Right lung (tissue), 10 donors: Measurements from ENCODE around the gene ELOVL6. TPM values are rescaled to one million over a fixed set of nuclear protein-coding genes. Genes with fewer than 3 reads are reported as not detected.
"Not testable (repeated sequence)": the region's sequence is repeated elsewhere in the genome, so short reads cannot be mapped to it uniquely, and the experiment has no call there.

ENCODE experiments used
- DNase-seq, 2 donors: peaks; one replicate each; pipeline ENCODE4 v3.0.0-alpha.2; 2013
- long read RNA-seq, 8 donors: transcript quantifications; one replicate each; lab custom pipeline, GENCODE V29; 2026
- polyA plus RNA-seq, 5 donors: library from polyadenylated mRNA; unstranded; fragments of 120-200 nt; gene quantifications; one replicate each; pipeline versions ENCODE4 v1.2.1 to v1.2.3, GENCODE V29; 2013; ENCODE audit warnings: inconsistent platforms in 1 of 5, low replicate concordance in 1 of 5; ENCODE audit not compliant: insufficient read length in 5 of 5, insufficient read depth in 1 of 5

The ELOVL6 gene, protein sequence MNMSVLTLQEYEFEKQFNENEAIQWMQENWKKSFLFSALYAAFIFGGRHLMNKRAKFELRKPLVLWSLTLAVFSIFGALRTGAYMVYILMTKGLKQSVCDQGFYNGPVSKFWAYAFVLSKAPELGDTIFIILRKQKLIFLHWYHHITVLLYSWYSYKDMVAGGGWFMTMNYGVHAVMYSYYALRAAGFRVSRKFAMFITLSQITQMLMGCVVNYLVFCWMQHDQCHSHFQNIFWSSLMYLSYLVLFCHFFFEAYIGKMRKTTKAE
- 10 to 100 TPM; 10.1 to 16.6 (median 10.5) TPM for polyA plus RNA-seq
- long read RNA-seq, donor 1, partial matches to known transcripts = 0 of 2 reads
- long read RNA-seq, donor 1, other reads (novel, unspliced or antisense) = 0 of 2 reads
- long read RNA-seq, donor 2, transcript ELOVL6-201 (4 exons, 3,090 nt) = major isoform, 6 of 6 reads
- long read RNA-seq, donor 2, partial matches to known transcripts = 0 of 6 reads
- long read RNA-seq, donor 2, other reads (novel, unspliced or antisense) = 0 of 6 reads
- long read RNA-seq, donor 3, transcript ELOVL6-201 (4 exons, 3,090 nt) = major isoform, 5 of 5 reads
- long read RNA-seq, donor 3, partial matches to known transcripts = 0 of 5 reads
- long read RNA-seq, donor 3, other reads (novel, unspliced or antisense) = 0 of 5 reads
- long read RNA-seq, donor 4, partial matches to known transcripts = 0 of 3 reads
- long read RNA-seq, donor 4, other reads (novel, unspliced or antisense) = 0 of 3 reads
- long read RNA-seq, donor 5, partial matches to known transcripts = 0 of 2 reads
- long read RNA-seq, donor 5, other reads (novel, unspliced or antisense) = 0 of 2 reads
- long read RNA-seq, donor 6, partial matches to known transcripts = 0 of 4 reads
- long read RNA-seq, donor 6, other reads (novel, unspliced or antisense) = 0 of 4 reads
- long read RNA-seq, donor 7, partial matches to known transcripts = 0 of 4 reads
- long read RNA-seq, donor 7, other reads (novel, unspliced or antisense) = 0 of 4 reads
- long read RNA-seq, donor 8, partial matches to known transcripts = 0 of 1 reads
- long read RNA-seq, donor 8, other reads (novel, unspliced or antisense) = 0 of 1 reads

DNA sequence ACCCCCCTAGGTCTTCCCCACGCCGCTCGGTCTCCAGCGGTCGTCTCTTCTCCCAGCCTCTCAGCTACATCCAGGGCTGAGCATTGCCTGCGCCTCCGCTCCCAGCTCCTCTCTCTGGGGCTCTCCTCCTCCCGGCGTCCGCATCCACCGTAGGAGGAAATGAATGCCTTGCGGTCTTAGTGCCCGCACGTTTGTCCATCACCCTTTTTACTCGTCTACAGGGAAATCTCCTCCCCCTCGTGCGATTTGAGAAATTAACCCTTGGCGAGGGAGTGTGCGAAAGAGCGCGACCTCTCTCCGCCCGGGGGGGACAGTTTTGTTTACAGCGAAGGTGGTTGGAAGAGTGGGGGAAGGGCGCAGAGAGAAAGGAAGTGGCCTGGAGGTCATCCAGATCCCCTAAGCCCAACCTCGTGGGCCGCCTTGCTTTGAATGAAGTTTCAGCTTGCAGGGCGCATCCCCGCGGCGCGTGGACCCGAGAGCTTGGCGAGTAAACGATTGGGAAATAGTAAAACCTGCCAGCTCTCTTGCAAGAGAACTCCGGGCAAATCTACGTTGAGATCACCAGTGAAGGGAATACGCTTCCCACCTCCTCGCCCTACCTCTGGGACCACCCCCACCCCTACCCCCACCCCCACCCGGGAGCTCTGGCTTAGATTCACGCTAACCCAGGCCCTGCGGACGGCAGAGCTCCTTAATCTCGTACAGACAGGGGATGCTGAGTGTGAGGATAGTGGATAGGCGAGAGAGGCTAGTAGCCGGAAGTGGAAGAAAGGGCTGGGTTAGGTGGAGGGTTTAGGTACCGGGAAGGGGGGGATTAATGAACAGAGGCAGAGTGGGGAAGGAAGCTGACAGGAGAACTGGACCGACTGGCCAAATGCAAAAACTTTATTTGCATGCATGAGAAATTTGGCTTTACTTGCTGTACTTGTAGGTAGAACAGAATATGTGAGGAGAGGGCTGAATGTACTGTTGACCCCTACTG lies at the start of gene ELOVL6:
Gene ELOVL6 (minus strand): TSS at position 181 of the 982 bp plus-strand sequence. CDS start 280 bp downstream, outside the sequence.
- peak; percentile 57 to 60 for DNase-seq

DNA sequence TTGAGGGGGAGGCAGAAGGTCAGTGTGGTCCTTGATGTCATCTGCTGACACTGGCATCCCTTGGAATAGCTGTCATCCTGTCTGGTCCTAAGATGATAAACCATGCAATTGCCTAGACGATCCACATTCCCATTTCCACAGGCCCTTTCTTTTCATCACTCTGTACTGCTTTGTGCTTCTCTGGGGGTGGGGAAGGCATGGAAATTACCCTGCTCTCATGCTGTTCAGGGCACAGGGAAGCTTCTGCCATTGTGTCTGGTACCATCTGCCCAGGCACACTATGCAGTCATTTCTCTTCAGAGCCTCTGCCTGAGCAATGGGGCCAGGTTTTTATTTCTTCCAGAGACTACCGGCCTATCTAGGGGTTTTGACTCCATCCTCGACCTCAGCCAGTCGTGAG lies 49.7 kb upstream of the ELOVL6 start:
- no peak for DNase-seq

DNA sequence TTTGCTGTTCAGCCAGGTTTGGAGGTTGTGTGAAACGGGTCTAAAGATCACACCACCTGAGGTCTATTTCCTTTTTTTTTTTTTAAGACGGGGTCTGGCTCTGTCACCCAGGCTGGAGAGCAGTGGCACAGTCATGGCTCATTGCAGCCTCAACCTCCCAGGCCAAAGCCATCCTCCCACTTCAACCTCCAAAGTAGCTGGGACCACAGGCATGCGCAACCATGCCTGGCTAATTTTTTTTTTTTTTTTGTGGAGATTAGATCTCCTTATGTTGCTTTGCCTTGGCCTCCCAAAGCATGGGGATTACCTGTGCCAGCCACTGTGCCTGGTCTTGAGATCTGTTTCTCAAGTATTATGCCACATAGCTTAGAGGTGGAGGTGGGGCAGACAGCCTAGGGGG lies 49.2 kb upstream of the ELOVL6 start:
- DNase-seq = no peak

DNA sequence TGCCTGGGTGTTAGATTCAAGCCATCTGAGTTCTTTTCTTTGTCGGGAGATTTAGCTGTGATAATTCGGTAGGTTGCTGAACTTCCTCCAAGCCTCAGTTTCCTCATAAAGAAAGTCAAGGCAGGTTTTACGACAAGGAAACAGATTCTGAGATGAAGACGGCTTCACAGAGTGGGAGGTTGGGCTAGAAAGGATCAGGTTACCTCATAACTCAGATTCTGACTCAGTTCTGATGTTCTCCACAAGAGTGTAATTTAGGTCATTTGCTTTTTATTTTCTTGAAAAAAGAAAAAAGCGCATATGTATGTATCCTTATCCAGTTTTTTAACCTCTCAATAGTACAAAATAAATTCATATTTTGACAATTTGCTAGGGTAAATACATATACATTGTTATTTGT lies 47.2 kb upstream of the ELOVL6 start:
- no peak for DNase-seq

DNA sequence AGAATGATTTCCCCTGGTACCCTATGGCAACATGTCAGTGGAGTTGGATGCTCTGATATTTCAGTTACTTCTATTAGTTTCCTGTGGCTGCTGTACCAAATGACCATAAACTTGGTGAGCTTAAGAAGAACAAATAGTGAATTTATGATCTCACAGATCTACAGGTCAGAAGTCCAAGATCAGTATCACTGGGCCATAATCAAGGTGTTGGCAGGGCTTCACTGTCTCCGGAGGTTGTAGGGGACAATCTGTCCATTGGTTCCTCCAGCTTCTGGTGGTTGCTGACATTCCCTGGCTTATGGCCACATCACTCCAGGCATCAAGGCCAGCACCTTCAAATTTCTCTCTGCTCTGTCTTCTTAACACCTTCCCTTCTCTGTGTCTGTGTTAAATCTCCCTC lies 37.9 kb upstream of the ELOVL6 start:
- no peak for DNase-seq

DNA sequence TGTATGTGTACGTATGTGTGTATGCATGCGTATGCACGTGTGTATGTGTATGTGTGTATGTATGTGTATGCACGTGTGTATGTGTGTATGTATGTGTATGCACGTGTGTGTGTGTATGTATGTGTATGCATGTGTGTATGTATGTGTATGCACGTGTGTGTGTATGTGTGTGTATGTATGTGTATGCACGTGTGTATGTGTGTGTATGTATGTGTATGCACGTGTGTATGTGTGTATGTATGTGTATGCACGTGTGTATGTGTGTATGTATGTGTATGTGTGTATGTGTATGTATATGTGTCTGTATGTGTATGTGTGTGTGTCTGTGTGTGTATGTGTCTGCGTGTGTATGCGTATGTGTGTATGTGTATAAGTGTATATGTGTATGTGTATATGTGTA lies 35.2 kb upstream of the ELOVL6 start:
- DNase-seq = not testable (repeated sequence)

DNA sequence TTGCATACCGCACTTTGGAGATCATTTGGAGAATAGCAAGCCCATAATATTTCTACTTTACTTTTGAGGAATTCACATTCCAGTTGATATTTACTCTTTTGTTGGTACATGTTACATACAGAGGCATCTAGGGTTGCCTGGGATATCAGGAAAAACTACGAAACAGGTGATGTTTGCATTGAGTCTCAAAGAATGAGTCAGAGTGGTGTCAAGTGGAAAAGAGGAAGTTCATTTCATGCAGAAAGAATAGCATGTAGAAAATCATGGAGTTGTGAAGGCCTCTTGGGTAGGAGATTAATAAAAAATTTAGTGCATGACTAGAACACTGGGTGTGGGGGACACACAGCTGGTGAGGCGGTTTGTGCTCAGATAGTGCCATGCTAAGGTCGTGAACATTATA lies 33.5 kb upstream of the ELOVL6 start:
- DNase-seq = no peak

DNA sequence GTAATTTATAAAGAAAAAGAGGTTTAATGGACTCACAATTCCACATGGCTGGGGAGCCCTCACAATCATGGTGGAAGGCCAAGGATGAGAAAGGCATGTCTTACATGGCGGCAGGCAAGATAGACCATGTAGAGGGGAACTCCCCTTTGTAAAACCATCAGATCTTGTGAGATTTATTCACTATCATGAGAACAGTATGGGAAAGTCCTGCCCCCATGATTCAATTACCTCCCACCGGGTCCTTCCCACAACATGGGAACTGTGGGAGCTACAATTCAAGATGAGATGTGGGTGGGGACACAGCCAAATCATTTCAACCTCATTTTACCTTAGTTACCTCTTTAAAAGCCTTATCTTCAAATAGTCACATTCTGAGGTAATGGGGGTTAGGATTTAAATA lies 30.9 kb upstream of the ELOVL6 start:
- DNase-seq = no peak

DNA sequence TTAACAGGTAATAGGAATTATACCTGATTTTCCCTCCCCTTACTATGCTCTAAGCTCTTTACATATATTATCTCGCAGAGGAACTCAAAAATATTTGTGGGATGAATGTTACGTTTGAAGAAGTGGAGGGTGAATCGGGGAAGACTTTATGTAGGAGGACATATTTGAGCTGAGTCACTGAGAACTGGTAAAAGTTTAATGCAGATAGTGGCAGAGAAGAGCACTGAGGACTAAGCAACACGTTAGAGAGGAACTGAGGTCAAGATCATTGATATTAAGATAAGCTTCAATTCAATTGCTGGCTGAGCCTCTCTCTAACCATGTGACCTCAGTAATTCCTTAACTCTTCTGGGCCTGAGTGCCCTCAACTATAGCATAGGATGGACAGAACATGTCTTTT lies 26.4 kb upstream of the ELOVL6 start:
- DNase-seq = no peak

DNA sequence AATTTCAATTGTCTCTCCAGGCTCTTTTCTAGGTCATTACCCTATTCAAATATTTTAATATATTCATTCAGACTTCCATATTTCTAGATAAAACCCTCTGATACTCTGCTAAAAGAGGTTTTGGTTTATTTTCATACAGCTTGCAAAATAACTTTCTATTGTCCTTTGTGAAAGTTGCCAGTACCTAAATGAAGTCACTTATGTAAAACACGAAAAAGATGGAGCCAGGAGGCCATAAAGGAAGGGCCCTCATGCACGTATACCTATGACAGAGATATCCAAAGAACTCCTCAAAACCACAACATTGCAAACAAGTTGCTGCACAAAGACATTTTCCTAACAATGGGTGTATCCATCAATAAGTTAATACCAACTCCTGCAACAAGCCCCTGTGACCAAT lies 25.7 kb upstream of the ELOVL6 start:
- no peak for DNase-seq

DNA sequence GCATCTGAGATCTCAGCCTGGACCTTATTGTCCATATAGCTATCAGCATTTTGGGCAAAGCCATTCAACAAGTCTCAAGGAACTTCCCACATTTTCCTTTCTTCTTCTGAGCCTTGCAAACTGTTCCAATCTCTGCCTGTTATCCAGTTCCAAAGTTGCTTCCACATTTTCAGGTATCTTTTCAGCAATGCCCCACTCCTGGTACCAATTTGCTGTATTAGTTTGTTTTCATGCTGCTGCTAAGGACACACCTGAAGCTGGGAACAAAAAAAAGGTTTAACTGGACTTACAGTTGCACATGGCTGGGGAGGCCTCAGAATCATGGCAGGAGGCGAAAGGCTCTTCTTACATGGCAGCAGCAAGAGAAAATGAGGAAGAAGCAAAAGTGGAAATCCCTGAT lies 20.5 kb upstream of the ELOVL6 start:
- DNase-seq = not testable (repeated sequence)

DNA sequence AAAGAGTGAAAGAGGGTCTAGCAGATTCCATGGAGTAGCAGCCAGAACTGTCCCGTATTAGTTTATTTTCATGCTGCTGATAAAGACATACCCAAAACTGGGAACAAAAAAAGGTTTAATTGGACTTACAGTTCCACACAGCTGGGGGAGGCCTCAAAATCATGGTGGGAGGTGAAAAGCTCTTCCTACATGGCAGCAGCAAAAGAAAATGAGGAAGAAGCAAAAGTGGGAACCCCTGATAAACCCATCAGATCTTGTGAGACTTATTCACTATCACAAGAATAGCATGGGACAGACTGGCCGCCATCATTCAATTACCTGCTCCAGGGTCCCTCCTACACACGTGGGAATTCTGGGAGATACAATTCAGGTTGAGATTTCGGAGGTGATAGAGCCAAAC lies 18.8 kb upstream of the ELOVL6 start:
- DNase-seq = not testable (repeated sequence)

DNA sequence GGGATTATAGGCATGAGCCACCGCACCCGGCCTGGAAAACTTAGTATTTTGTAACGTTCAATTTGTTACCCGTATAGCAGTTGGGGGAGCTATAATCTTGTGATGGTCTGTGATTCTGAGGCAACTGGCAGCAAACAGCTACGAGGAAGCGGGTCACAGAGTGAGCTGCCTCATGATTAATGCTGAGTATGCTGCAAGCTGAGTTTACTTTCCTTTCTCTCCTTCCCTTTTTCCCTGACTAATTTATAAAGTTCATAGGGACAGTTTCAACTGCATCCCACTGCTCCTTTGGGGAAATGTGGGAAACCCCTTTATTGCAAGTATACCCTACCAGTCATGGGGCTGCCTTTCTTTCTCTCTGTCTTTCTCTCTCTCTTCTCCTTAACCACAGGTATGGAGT lies 17.7 kb upstream of the ELOVL6 start:
- DNase-seq = no peak

DNA sequence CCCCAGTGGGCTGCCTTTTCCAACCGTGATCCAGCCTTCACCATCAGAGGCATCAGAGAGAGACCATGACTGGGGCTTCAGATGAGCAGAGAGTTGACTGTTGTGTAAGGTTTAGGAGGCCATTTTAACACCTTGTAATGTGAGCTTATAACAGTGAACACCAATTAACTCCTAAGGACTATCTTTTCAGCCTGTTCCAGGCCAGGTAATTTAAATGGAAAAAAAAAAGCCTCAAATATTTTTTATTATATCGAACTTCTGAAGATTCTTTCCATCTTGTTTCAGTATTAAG lies 13.3 kb upstream of the ELOVL6 start:
- DNase-seq = no peak

DNA sequence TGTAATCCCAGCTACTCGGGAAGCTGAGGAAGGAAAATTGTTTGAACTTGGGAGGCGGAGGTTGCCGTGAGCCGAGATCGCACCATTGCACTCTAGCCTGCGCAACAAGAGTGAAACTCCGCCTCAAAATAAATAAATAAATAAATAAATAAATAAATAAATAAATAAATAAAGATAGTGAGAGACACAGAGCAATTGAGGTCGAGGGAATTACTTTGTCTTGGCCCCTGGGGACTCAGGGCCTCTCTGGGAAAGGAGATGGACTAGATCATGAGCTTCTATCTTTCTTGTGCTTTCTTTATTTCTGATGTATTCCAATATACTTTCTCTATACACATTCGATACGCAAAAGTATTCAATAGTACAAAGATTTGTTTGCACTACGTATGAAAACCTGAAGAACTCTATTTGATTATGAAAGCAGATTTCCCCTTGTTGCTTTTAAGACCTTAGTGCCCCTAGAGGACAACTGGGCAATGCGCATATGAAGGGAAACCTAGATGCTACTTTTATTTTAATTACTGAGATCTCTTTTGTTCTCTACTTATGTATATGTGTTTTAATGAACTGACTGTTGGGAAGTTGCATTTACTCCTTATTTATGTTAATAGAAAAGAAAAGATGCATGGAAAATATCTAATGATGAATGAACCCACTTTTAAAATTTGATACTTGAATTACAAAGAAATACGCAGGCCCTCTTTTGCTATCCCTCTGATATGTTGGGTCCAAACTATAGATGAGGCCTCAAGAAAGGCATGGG lies 12.8 kb upstream of the ELOVL6 start:
- DNase-seq = peak in 1 of 2 donors; percentile 18

DNA sequence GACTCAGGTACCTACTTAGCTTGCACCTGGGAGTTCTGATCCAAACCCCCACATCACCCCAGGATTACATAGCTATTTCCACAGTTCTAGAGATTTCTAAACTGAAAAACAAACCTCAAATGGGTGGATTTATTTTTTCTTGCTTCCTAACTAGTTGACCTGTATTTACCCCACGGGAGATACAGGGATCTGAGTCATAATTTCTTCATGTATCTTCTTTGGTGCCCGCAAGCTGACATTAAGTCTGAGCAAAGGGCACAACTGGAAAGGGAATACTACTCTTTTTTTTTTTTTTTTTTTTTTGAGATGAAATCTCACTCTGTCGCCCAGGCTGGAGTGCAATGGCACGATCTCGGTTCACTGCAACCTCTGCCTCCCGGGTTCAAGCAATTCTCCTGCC lies 10.0 kb upstream of the ELOVL6 start:
- no peak for DNase-seq

DNA sequence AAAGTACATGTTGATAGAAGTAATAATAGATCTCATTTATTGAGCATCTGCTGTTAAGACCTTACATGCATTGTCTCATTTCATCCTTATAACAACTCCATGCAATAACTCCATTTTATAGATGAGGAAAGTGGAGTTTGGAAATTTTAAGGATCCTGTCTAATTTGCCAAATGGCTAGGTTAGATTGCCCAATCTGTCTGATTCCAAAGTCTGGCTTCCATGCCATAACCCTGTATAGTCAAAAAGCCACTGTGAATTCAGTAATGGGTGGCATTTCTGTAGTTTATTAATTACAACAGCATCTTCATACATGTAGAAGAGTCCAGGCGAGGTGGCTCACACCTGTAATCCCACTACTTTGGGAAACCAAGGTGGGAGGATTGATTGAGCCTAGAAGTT lies 8.8 kb upstream of the ELOVL6 start:
- DNase-seq = no peak

DNA sequence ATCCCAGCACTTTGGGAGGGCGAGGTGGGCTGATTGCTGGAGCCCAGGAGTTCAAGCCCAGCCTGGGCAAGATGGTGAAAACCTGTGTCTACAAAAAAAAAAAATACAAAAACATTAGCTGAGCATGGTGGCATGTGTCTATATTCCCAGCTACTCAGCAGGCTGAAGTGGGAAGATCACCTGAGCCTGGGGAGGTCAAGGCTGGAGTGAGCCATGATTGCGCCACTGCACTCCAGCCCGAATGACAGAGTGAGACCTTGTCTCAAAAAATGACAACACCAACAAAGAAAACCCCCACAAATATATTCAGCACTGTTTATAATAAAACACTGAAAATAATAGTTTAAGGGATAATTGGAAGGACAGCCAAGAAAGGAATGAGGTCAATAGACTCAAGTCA lies 3.6 kb upstream of the ELOVL6 start:
- DNase-seq = no peak

DNA sequence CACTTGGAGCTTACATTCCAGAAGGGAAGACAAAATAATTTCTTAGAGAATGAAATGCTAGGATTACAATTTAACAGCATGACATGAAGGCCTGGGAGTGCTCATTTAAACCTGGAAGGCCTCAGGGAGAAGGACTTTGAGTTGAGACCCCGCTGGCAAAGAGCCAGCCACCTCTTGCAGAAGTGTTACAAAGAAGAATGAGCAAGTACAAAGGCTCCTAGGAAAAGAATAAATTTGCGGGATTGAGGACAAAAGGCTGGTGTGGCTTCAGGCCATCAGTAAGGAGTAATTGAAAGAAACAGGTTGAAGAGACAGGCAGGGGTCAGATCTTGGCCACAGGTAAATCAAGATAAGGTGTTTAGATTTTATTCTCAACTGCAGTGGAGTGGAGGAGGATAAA lies 3.1 kb upstream of the ELOVL6 start:
- DNase-seq = no peak

DNA sequence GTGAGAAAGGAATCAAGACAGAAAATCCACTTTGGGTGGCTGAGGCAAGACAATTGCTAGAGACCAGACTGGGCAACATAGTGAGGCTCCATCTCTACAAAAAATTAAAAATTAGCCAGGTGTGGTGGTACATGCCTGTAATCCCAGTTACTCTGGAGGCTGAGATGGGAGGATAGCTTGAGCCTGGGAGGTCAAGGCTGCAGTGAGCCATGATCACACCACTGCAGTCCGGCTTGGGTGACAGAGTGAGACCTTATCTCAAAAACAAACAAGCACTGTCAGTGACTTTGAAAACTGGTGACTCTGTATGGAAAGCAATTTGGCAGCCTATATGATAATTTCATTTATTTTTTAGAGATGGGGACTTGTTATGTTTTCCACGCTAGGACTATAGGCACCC lies 2.3 kb upstream of the ELOVL6 start:
- no peak for DNase-seq

DNA sequence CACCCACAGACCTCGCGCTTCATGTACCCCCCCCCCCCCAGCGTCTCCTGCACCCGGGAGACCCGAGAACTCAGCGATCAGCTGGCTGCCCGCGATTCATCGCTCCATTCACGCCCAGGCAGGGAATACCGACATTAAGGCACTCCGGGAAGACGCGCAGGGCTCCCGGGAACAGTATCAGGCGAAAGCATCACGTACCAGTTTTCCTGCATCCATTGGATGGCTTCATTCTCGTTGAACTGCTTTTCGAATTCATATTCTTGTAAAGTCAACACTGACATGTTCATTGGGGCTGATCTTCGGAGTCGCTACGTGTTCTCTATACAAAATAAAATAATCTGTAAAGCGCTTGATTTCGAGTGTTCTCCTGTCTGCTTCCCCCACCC lies 373 bp downstream of the ELOVL6 start:
- peak in 1 of 2 donors; percentile 14 for DNase-seq
